NCI-H524 treated with DMSO at 0.1 percent for 48 hours (cell line): ENCODE data around the gene SETBP1.
"Not testable (repeated sequence)": the region's sequence is repeated elsewhere in the genome, so short reads cannot be mapped to it uniquely, and the experiment has no call there.

Experiments
- DNase-seq: peaks from one replicate; lab custom pipeline; 2025; lab: John Stamatoyannopoulos, UW

Gene SETBP1

DNA sequence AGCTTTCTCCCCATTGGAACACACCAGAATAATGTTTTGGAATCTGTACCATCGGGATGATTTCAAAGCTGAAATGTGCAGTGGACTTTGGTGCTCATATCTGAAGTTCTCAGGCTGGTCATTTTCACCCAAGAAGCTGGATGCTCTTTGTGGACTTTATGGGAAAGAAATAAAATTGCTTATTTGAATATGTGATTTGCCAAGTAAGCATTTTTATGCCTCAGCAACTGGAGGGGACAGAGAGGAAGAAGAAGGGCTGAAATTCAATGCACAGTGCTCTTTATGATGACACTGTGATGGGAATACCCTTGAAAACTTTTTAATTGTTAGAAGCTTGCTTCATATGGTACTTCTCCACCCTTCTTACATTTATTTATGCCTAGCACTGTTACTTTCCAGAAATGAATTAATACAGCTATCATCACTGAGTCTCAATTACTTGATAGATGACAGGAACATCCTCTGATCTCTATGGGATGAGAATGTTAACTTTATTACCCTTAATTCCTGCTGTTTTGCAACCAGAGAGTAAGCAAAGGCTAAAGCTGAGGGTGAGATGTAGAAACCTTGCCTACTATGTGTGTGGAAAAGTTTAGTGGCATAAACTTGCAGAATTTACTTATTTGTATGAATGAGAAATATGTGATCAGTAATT, 23.6 kb downstream of the SETBP1 start:
- DNase-seq, result no peak

DNA sequence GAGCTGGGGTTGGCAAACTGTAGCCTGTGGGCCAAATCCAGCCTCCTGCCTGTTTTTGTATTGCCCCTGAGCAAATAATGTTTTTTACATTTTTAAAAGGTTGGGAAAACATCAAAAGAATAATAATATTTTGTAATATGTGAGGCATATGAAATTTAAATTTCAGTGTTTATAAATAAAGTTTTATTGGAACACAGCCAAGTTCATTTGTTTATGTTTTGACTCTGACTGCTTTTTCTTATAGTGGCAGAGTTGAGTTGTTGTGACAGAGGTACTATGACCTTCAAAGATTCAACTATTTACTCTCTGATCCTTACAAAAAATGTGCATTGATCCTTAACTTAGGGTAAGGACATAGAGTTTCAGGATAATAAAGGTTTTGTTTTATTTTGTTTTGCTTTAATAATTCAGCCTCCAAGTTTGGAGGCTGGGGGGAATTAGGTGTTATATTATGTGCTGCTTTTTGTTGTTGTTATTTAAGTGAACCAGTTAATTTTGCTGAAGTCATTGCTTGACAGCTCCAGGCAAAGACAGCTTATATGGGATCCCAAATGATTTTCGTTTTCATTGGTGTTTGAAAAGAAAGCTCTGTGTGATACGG, 24.5 kb downstream of the SETBP1 start:
- DNase-seq, result no peak

DNA sequence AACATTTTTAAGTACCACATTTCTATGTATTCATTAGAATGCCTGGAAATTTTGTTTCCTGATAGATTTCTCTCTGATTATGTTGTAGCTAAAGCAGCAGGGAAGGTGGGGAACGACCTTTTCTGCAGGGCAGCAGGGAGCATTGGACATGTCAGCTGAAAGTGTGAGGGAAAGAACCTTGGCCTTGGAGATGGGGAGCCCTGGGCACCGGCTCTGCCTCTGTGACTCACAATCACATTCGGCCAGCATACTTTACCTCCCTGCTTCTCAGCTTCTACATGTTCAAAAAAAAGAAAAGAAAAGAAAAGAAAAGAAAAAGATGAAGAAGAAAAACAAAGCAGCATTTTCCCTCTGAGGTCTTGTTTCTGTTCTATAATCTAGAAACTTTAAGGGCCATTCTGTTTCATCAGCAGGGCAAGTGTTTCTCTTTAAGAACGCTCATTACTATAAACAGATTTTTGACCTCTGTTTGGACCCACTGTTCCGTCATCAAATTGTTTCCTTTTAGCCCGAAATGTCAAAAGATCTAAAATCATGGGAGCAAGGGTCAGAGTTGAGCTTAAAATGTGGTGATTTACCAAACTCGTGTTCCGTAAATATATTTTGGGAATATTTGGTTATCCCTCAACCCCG, 27.9 kb downstream of the SETBP1 start:
- DNase-seq, result no peak

DNA sequence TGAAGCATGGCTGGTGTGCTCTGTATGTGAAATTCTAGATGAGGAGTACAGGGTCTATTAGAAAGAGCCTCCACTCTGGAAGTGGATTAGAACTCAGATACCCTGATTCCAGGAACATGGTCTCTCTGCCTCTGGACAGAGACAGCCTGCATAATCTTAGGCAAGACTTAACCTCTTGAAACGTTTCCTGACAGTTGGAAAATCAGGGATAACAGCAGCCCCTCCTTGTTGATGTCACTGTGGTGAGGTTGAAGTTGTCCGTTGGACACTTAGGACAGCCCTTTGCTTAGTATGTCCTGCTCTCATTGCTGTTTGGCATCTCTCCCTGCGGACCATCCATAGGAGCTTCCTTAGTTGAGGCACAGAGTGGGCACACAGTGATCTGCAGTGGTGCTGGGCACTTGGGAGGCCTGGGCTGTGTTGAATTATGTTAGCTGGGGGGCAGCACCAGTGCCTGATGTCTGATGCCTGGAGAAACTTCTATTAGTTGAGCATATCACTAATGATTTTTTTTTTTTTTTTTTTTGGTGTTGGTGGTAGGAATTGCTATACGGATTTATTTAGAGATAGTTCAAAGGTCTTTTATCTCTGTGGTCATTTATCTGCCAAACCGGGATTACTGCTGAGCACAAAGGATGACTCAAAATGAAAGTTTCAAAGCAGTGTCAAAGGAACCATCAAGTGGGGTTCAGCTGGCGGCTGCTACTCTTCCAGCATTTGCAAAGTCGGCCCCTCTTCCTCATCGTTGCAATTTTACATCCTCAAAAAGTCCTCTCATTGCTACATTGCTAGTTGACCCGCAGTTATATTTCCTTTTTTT, 28.8 kb downstream of the SETBP1 start:
- DNase-seq, result no peak

DNA sequence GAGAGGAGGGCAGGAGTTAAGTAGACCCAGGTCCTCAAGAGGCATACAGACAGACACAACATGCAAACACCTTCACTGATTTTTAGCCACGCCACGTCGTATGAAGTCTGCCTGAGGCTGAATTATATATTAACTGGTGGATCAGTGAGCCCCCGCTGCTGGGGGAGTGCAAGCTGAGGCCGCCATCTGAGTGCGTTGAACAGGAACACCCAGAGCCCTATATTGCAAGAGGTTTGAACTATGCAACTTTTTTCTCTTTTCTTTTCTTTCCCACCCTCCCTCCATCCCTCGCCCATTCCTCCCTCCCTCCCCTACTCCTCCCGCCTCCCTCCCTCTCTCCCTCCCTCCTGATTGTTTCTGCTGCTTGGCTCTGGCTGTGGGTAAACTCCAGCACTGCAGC, 30.2 kb downstream of the SETBP1 start:
- no peak for DNase-seq

DNA sequence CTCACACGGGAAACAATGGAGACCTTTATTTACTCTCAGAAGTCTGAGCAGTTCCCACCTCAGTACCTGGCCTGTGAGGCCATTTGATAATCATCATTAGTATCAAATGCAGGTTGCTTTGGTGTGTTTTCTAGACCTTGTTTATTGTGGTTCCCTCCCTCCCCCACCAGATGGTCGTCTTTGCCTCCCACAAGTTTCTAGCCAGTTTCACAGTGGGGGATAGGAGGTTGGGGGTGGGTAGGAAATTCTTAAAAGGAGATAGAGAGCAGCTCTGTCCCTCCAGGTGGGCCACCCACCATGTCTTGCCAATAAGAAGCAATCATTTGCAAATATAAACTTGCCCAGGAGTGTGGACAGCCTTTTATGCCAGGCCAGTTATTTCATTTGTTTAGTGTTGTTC, 31.3 kb downstream of the SETBP1 start:
- no peak for DNase-seq

DNA sequence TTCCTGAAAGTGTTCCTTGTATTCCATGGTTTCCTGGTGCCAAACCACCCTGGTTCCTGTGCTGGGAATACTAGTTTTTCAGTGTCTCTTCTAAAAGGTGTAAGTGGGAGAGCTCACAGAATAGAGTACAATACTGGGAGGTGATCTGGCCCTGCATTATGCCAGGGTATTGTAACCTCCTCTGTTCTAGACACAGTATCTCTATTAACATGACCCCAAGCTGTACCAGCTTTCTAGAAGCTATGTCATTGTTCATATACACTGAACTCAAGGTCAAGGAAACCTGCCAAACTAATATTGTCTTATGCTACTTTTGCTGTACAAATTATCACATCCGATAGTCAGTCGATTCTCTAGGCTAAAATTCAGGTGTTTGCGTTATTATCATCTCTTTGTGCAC, 32.7 kb downstream of the SETBP1 start:
- no peak for DNase-seq

DNA sequence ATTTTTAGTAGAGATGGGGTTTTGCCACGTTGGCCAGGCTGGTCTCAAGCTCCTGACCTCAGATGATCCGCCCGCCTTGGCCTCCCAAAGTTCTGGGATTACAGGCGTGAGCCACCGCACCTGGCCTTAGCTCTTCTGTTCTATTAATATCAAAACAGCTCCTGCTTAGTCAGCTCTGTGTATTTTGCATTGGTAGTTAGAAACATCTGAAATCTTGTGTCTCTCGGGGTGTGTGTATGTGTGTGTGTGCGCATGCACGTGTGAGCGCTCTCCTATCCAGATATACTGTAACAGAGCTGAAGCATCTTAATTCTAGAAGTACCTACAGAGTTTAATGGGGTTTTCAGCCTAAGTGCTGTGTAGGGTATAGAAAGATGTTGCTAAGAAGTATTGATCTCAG, 33.7 kb downstream of the SETBP1 start:
- DNase-seq, result no peak

DNA sequence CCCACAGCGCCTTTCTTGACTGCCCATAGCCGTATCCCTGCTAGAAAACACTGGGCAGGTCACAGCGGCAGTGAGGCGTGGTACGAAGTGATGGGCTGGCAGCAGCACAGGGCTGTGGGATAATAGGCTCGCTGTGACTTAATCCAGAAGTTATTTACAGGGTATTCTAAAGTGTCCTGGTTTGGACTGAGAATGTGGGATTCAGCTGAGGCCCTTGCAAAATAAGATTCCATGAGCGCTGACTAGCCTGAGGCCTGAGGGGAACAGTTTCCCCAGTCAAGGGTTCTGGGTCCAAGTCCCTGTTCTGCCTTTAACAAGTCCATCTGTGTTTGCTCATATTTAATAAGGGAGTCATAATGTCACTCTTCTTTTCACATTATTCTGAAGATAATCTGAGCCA, 34.6 kb downstream of the SETBP1 start:
- no peak for DNase-seq

DNA sequence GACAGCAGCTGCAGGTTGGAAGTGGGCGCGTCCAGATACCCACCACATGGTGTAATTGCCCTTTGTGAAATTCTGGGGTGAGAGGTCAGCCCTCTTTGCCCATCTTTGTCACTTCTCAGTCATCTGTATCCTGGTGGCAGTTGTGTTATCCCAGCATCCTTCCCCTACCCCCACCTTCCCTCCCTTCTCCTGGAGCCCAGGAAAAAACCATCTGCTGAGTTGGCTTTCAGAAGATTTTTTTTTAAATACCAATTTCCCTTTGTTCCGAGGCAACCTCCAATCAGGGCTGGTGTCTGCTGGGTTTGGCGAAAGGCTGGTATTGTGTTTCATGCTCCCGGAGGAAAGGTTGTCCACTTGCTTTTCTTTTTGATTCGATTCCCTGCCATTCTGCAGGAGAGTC, 35.2 kb downstream of the SETBP1 start:
- DNase-seq, result peak; percentile 64

DNA sequence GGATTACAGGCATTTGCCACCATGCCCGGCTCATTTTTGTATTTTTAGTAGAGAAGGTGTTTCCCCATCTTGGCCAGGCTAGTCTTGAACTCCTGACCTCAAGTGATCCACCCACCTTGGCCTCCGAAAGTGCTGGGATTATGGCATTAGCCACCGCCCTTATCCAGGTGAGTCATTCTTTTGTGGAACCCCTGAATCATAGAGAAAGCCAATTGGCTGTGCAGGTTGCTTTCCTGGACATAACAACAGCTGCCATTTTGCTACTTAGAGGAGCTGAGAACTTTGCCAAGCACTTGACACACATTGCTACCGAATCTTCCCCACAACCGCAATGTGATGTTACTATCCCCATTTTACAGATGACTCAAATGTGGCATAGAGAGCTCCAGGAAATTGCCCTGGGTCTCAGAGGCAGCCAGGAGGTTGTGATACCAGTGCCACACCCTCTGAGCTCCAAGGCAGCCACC, 36.0 kb downstream of the SETBP1 start:
- no peak for DNase-seq

DNA sequence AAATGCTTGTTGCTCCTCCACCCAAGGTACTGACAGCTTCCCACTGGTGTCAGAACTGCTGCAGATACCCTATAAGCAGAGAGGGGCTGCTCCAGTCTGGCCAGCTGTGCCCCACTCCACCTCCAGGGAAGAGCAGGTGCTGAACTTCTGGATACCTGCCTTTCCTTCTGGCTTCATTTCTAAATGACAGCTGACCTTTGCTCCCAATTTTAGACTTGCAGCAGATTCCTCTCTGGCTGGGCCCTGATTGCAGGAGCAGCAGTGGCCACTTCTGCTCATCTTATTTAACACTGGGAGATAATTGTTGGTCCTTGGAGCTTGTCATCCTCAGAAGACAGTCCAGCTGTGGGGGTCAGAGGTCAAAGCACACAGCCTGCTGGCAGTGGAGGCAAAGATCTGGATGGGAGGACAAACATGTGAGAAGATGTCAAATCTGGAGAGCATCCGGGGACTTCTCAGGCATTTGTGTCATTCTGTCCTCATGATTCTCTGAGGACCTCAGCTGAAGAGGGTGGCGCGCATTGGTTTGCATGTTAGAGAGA, 38.9 kb downstream of the SETBP1 start:
- DNase-seq, result no peak

DNA sequence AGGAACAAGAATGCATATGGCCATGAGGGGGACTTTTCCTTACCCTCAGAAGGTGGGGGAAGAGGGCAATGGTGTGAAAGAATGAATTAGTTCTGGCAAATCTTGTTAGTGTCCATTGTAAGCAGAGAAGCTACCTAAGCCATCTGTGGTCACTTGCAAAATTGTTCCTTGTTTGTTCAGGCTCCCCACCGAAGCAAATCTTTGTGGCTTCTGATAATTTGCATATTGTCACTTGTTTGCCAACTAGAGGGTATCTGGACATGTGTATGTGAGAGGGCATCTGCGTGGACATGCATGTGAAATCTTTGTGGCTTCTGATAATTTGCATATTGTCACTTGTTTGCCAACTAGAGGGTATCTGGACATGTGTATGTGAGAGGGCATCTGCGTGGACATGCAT, 41.1 kb downstream of the SETBP1 start:
- not testable (repeated sequence) for DNase-seq

DNA sequence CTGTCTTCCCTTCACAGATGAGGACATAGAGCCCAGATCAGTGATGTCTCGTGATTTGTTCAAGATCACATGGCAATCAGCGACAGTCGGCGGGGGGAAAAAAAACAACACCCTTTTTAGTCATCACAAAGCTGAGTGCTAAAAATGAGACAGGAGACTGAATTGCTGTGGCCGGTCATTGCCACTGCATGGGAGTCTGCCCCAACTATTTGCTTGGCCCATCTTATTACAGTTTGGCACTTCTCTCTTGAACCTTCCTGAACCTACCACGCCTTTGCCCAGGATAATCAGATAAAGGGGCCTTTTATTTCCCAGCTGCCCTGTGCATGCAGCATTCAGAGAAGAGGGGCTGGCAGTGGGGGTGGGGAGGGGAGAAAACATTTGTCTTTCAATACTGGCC, 42.7 kb downstream of the SETBP1 start:
- no peak for DNase-seq

DNA sequence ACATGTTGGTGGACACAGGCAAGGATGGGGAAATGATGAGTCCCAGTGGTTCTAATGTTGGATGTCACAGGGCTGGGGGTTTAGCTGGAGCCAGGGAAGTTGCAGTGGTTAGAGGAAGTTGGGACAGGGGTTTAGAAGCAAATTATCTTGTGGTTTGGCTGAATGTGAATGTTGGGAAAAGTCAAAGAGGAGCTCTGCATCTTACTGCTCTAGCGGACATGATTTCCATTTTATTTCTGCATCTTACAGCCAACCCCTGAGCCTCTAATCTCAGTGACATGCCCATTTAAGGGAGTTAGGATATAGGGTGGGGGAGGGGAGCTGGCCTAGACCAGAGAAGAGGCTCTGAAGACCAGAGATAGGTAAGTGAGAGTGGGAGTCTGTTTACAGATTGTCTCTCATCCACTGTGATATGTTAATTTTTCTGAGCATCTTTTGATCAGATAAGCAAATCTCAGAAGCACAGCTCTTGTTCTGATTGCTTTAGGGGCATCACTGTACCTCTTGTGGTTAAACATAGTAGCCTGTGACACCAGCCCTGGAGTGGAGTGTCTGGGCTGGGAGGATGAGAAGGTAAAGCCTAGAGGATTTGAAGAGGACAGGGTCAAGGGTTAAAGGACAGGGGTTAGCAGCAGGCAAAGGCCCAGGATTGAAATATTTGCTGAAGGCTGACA, 43.6 kb downstream of the SETBP1 start:
- DNase-seq, result no peak

DNA sequence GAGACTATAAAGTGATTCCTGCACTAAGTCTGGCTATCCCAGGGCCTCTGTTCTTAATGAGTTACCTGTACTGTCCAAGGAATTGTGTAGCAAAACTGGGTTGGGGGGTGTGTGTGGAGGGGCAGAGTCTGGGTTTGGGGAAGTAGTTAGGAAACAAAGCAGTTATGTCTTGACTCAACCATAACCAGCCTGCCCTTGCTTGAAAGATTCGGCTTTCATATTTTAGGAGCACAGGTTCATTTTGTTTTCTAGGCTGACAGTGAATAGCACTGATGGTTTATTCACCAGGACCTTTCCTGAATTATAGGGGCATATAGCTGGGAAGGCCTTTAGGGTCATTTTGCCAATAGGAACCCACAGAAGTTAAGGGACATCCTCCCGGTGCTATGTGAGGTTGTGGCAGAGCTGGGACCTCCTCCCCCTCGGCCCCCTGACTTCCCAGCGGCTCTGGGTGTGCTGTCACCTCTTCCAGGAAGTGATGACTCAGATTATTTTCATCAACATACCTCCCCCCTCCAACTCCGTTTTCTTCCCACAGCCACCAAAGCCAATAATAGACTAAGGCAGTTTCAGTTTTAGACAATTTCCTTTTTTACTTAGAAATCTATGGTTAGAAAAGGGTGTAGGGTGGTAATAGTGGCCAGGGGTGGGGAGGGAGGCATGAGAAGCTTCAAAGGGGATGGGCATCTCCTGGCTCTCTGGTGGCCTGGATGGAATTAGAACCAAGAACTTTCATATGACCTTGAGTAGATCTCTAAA, 44.8 kb downstream of the SETBP1 start:
- DNase-seq, result no peak

DNA sequence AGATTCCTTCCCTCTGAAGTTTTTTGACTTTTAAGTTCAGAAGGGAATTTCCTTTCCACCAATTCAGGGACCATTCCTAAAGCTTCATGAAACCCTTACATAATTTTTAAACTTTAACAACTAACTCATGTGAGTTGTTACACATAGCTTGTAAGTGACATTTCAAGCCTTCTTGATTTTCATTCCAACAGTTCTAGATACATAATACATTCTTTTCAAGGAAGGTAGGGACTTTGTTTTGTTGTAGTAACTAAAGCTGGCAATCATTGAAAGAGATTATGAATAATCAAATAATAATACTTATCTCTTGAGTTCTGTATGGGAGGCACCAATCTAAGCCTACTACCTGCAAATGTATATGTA, 45.4 kb downstream of the SETBP1 start:
- DNase-seq, result no peak

DNA sequence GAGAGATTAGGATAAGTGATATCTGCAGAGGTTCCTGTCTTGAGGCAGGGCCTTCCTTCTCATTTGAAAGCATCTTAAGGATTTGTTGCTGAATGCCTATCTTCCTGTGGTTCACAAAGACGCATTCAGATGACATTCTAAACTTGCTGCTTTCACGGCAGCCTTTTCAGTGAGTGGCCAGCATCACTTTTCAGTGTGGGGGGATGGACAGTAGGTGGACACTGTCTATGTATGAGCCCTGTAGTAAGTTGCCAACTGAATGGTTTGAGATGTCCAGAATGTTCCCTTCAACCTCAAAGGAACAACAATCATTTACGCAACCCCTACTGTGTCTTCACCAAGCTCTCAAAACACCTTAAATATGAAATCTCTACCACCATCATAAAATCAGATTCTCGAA, 46.6 kb downstream of the SETBP1 start:
- no peak for DNase-seq

DNA sequence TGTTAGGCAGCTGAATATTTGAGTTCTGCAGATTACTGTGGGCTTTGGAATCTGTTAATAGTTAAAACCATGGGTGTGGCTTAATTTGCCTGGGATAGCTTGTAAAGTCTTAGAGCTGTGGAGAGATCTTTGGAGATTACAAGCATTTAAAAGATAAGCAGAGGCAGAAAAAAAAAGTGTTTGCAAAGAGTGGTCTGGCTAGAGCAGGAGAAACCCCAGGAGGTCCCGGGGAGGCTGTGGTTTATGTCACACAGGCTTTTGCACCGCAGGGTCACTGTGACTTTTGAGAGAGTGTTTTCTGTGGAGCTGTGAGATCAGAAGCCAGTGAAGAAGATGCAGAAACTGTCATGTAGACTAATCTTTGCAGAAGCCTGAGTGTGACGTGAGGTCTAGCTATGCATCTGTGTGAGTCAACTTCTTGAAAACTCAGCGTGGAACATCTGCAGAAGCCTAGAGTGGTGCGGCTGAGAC, 49.0 kb downstream of the SETBP1 start:
- DNase-seq, result no peak

DNA sequence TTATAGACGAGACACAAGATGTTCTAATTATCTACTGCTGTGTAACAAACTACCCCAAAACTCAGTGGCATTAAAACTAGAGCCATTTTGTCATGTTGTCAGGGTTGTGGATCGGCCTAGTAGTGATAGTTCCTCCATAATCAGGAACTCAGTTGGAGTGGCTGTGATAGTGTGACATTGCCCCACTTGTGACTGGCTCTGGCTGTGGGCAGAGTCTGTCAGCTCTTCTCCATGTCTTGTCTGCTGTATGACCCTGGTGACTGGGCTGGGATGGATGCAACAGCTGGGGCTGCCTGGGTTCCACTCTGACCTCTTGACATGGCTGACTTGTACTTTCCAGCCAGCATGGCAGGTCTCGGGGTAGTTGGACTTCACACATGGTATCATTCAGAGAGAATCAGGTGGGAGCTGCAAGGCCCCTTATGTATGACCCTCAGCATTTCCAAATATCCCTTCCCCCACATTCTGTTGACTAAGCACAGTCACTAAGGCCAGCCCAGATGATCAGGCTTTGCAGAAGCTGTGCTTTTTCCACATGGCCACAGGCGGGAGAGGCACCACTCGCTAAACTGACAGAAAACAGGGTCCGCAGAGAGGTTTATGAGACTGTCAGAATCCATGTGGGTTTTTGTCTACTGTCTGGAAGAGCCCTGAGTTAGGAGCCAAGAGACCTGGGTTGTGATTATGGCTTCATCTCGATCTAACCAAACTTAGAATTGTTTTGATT, 50.3 kb downstream of the SETBP1 start:
- no peak for DNase-seq
